Stimulated activated memory B cell treated with anti-CD40 and anti-IgM and Interleukin-4, amounts not matched to agents 10 μg/mL and 1 μg/mL and 100 μg/mL, for 72 hours (primary cell): ENCODE data around the gene SULT1C4.

Experiments used
- ATAC-seq: fragments of 150-1000 bp; cut with Tn5 transposase; 2 replicates; pipeline ENCODE4 v1.10.0; 2021
- H3K27ac Mint-ChIP-seq: one replicate; pipeline ENCODE4 v1.8.0; 2022; ENCODE audit warnings: mild to moderate bottlenecking, mixed read lengths
- H3K27me3 Mint-ChIP-seq: one replicate; pipeline ENCODE4 v1.8.0; 2022; ENCODE audit warnings: mixed read lengths
- H3K36me3 Mint-ChIP-seq: one replicate; pipeline ENCODE4 v1.8.0; 2022; ENCODE audit warnings: mixed read lengths
- H3K4me1 Mint-ChIP-seq: one replicate; pipeline ENCODE4 v1.8.0; 2022; ENCODE audit warnings: mixed read lengths
- H3K4me3 Mint-ChIP-seq: one replicate; pipeline ENCODE4 v1.8.0; 2022; ENCODE audit warnings: mild to moderate bottlenecking, moderate library complexity, mixed read lengths
- H3K9me3 Mint-ChIP-seq: one replicate; pipeline ENCODE4 v1.8.0; 2022; ENCODE audit warnings: mixed read lengths

The SULT1C4 gene

GRCh38 chr2:108390340-108390739 is 12.6 kb downstream of the SULT1C4 start:
- H3K4me1 Mint-ChIP-seq: no peaks in the 10 kb centered on the region
- no peak overlapping the region for H3K4me3 Mint-ChIP-seq
- H3K27me3 Mint-ChIP-seq: peaks cover 25% of the 10 kb centered on the region
- no peaks in the 10 kb centered on the region for H3K36me3 Mint-ChIP-seq
- ATAC-seq: no peak
- H3K9me3 Mint-ChIP-seq: peaks cover 15% of the 10 kb centered on the region
- H3K27ac Mint-ChIP-seq: no peak overlapping the region

- H3K27ac Mint-ChIP-seq: no peak overlapping the region
- H3K4me3 Mint-ChIP-seq: no peak overlapping the region
- H3K9me3 Mint-ChIP-seq: peaks cover 15% of the 10 kb centered on the region
Measured at GRCh38 chr2:108392029-108392428, 14.3 kb downstream of the SULT1C4 start.

GRCh38 chr2:108393197-108393596 is 15.4 kb downstream of the SULT1C4 start:
- Mint-ChIP-seq H3K36me3 (peaks cover 2% of the 10 kb centered on the region), H3K9me3 (peaks cover 15% of the 10 kb centered on the region), H3K27me3 (peaks cover 19% of the 10 kb centered on the region), H3K4me1 (no peaks in the 10 kb centered on the region), H3K4me3 (no peak overlapping the region), H3K27ac (no peak overlapping the region)
- no peak for ATAC-seq

More at GRCh38 chr2:108392029-108392428, 14.3 kb downstream of the SULT1C4 start:
- Mint-ChIP-seq H3K4me1 (no peaks in the 10 kb centered on the region), H3K36me3 (no peaks in the 10 kb centered on the region), H3K27me3 (peaks cover 25% of the 10 kb centered on the region)
- no peak for ATAC-seq

GRCh38 chr2:108395155-108395554 is 17.4 kb downstream of the SULT1C4 start:
- no peaks in the 10 kb centered on the region for H3K27me3 Mint-ChIP-seq
- ATAC-seq: no peak
- no peaks in the 10 kb centered on the region for H3K4me1 Mint-ChIP-seq
- H3K27ac Mint-ChIP-seq: no peak overlapping the region
- H3K36me3 Mint-ChIP-seq: peaks cover 7% of the 10 kb centered on the region
- peaks cover 27% of the 10 kb centered on the region for H3K9me3 Mint-ChIP-seq
- no peak overlapping the region for H3K4me3 Mint-ChIP-seq

GRCh38 chr2:108396845-108397244 is 19.1 kb downstream of the SULT1C4 start:
- Mint-ChIP-seq H3K27ac (no peak overlapping the region), H3K4me3 (no peak overlapping the region), H3K4me1 (no peaks in the 10 kb centered on the region), H3K27me3 (no peaks in the 10 kb centered on the region), H3K9me3 (peaks cover 30% of the 10 kb centered on the region), H3K36me3 (peaks cover 7% of the 10 kb centered on the region)
- ATAC-seq: no peak

- Mint-ChIP-seq H3K4me1 (no peaks in the 10 kb centered on the region), H3K27me3 (no peaks in the 10 kb centered on the region), H3K27ac (no peak overlapping the region), H3K36me3 (peaks cover 7% of the 10 kb centered on the region), H3K9me3 (peaks cover 20% of the 10 kb centered on the region), H3K4me3 (no peak overlapping the region)
- ATAC-seq: no peak
Measured at GRCh38 chr2:108399479-108399878, 21.7 kb downstream of the SULT1C4 start.

- Mint-ChIP-seq H3K27ac (no peak overlapping the region), H3K4me3 (no peak overlapping the region), H3K36me3 (peaks cover 15% of the 10 kb centered on the region), H3K9me3 (peaks cover 34% of the 10 kb centered on the region), H3K27me3 (no peaks in the 10 kb centered on the region), H3K4me1 (no peaks in the 10 kb centered on the region)
- no peak for ATAC-seq
Measured at GRCh38 chr2:108401800-108402199, 24.0 kb downstream of the SULT1C4 start.

GRCh38 chr2:108403494-108403893 is 25.7 kb downstream of the SULT1C4 start:
- H3K4me3 Mint-ChIP-seq: no peak overlapping the region
- peaks cover 33% of the 10 kb centered on the region for H3K9me3 Mint-ChIP-seq
- no peaks in the 10 kb centered on the region for H3K4me1 Mint-ChIP-seq
- ATAC-seq: no peak
- peaks cover 10% of the 10 kb centered on the region for H3K36me3 Mint-ChIP-seq
- H3K27me3 Mint-ChIP-seq: peaks cover 8% of the 10 kb centered on the region
- no peak overlapping the region for H3K27ac Mint-ChIP-seq

GRCh38 chr2:108404784-108405397 is 27.1 kb downstream of the SULT1C4 start:
- H3K4me1 Mint-ChIP-seq: no peaks in the 10 kb centered on the region
- H3K27me3 Mint-ChIP-seq: peaks cover 21% of the 10 kb centered on the region
- H3K4me3 Mint-ChIP-seq: no peak overlapping the region
- no peak for ATAC-seq
- no peak overlapping the region for H3K27ac Mint-ChIP-seq
- H3K36me3 Mint-ChIP-seq: peaks cover 8% of the 10 kb centered on the region
- H3K9me3 Mint-ChIP-seq: peaks cover 24% of the 10 kb centered on the region

GRCh38 chr2:108407864-108408729 is 30.3 kb downstream of the SULT1C4 start:
- H3K36me3 Mint-ChIP-seq: peaks cover 8% of the 10 kb centered on the region
- no peaks in the 10 kb centered on the region for H3K4me1 Mint-ChIP-seq
- peaks cover 15% of the 10 kb centered on the region for H3K9me3 Mint-ChIP-seq
- no peak for ATAC-seq
- H3K27ac Mint-ChIP-seq: no peak overlapping the region
- H3K27me3 Mint-ChIP-seq: peaks cover 21% of the 10 kb centered on the region
- H3K4me3 Mint-ChIP-seq: no peak overlapping the region

- peaks cover 8% of the 10 kb centered on the region for H3K36me3 Mint-ChIP-seq
- H3K4me1 Mint-ChIP-seq: no peaks in the 10 kb centered on the region
- H3K27ac Mint-ChIP-seq: no peak overlapping the region
- H3K4me3 Mint-ChIP-seq: no peak overlapping the region
- peaks cover 21% of the 10 kb centered on the region for H3K27me3 Mint-ChIP-seq
- peaks cover 11% of the 10 kb centered on the region for H3K9me3 Mint-ChIP-seq
- ATAC-seq: no peak
Measured at GRCh38 chr2:108409768-108410167, 32.0 kb downstream of the SULT1C4 start.

GRCh38 chr2:108412995-108413710 is 35.4 kb downstream of the SULT1C4 start:
- Mint-ChIP-seq H3K27ac (no peak overlapping the region), H3K4me3 (no peak overlapping the region), H3K9me3 (no peaks in the 10 kb centered on the region), H3K27me3 (peaks cover 16% of the 10 kb centered on the region), H3K4me1 (no peaks in the 10 kb centered on the region), H3K36me3 (no peaks in the 10 kb centered on the region)
- ATAC-seq: no peak

GRCh38 chr2:108413711-108414095 is 35.9 kb downstream of the SULT1C4 start:
- Mint-ChIP-seq H3K27me3 (peaks cover 11% of the 10 kb centered on the region), H3K36me3 (no peaks in the 10 kb centered on the region), H3K4me1 (no peaks in the 10 kb centered on the region), H3K4me3 (no peak overlapping the region), H3K27ac (no peak overlapping the region), H3K9me3 (no peaks in the 10 kb centered on the region)
- ATAC-seq: no peak

GRCh38 chr2:108414256-108414876 is 36.6 kb downstream of the SULT1C4 start:
- Mint-ChIP-seq H3K4me3 (no peak overlapping the region), H3K27me3 (peaks cover 4% of the 10 kb centered on the region), H3K36me3 (no peaks in the 10 kb centered on the region), H3K27ac (no peak overlapping the region), H3K4me1 (no peaks in the 10 kb centered on the region), H3K9me3 (no peaks in the 10 kb centered on the region)
- ATAC-seq: no peak

- Mint-ChIP-seq H3K27ac (no peak overlapping the region), H3K4me3 (no peak overlapping the region), H3K4me1 (no peaks in the 10 kb centered on the region), H3K9me3 (no peaks in the 10 kb centered on the region), H3K36me3 (no peaks in the 10 kb centered on the region), H3K27me3 (no peaks in the 10 kb centered on the region)
- no peak for ATAC-seq
Measured at GRCh38 chr2:108414945-108415344, 37.2 kb downstream of the SULT1C4 start.
